Endodermal cell (in vitro differentiated cells): ENCODE data around the gene ZFYVE9. TPM values are rescaled to one million over a fixed set of nuclear protein-coding genes. Genes with fewer than 3 reads are reported as not detected.

Experiments used
- DNase-seq: peaks from one replicate; pipeline ENCODE4 v3.0.0-alpha.2; 2017
- H3K27ac ChIP-seq: 2 replicates; pipeline ENCODE4 v1.5.1; 2013; ENCODE audit warnings: mild to moderate bottlenecking, low read depth, low read length, moderate library complexity
- H3K27me3 ChIP-seq: 2 replicates; pipeline ENCODE4 v1.6.1; 2013; ENCODE audit warnings: mild to moderate bottlenecking, low read length, moderate library complexity; ENCODE audit not compliant: insufficient read depth, control insufficient read depth, poor library complexity, severe bottlenecking
- H3K36me3 ChIP-seq: 2 replicates; pipeline ENCODE4 v1.7.0; 2013; ENCODE audit warnings: mild to moderate bottlenecking, low read length, moderate library complexity; ENCODE audit not compliant: control insufficient read depth, insufficient read depth
- H3K4me1 ChIP-seq: one replicate; pipeline ENCODE4 v1.7.0; 2013; ENCODE audit warnings: low read length; ENCODE audit not compliant: control insufficient read depth, insufficient read depth
- H3K4me3 ChIP-seq: 2 replicates; pipeline ENCODE4 v1.5.1; 2013; ENCODE audit warnings: mild to moderate bottlenecking, low read length, moderate library complexity
- H3K9ac ChIP-seq: 2 replicates; pipeline ENCODE4 v1.6.1; 2013; ENCODE audit warnings: mild to moderate bottlenecking, low read length, moderate library complexity; ENCODE audit not compliant: poor library complexity, severe bottlenecking; ENCODE audit errors: extremely low read depth
- H3K9me3 ChIP-seq: 2 replicates; pipeline ENCODE4 v1.6.1; 2013; ENCODE audit warnings: mild to moderate bottlenecking, low read length, moderate library complexity; ENCODE audit not compliant: control insufficient read depth
- H3K27ac Mint-ChIP-seq: 2 replicates; pipeline ENCODE4 v1.8.0; 2020; ENCODE audit warnings: mixed read lengths
- H3K27me3 Mint-ChIP-seq: 2 replicates; pipeline ENCODE4 v1.8.0; 2021; ENCODE audit warnings: mild to moderate bottlenecking, mixed read lengths; ENCODE audit not compliant: insufficient read depth
- H3K36me3 Mint-ChIP-seq: 2 replicates; pipeline ENCODE4 v1.8.0; 2020; ENCODE audit warnings: low read depth, mixed read lengths
- H3K4me1 Mint-ChIP-seq: 2 replicates; pipeline ENCODE4 v1.8.0; 2020; ENCODE audit warnings: mixed read lengths
- H3K4me3 Mint-ChIP-seq: 2 replicates; pipeline ENCODE4 v1.8.0; 2020; ENCODE audit warnings: mild to moderate bottlenecking, moderate library complexity, mixed read lengths
- H3K9me3 Mint-ChIP-seq: 2 replicates; pipeline ENCODE4 v1.8.0; 2020; ENCODE audit warnings: mild to moderate bottlenecking, mixed read lengths
- CTCF ChIP-seq: fragments of 200-600 bp; sonication (generic); conservative IDR thresholded peaks from 2 replicates; pipeline ENCODE4 v1.5.0; 2021; ENCODE audit warnings: antibody characterized with exemption, mild to moderate bottlenecking
- WGBS, 2 experiments: methylation state at CpG; one replicate each; pipeline versions ENCODE4 v1.1.5 to v1.1.7; 2013; ENCODE audit warnings: missing lambda C conversion rate in 2 of 2, mixed read lengths in 1 of 2; ENCODE audit not compliant: insufficient coverage in 1 of 2, insufficient read length in 1 of 2; 5-methylcytosine and 5-hydroxymethylcytosine counted together
- total RNA-seq, 2 donors: library from RNA; stranded (reverse); fragmentation: NEBNext Ultra II Directional in 1 of 2; extraction: Animal tissue kit (Norgen Biotek cat#: 25700) in 1 of 2; gene quantifications; 2 replicates in 1 of 2; 3 replicates in 1 of 2; pipeline ENCODE4 v1.2.1, GENCODE V29; 2021

ZFYVE9 gene
- total RNA-seq, 2 donors from 2014 or later, result 34.3 to 40.5 TPM

- peaks cover 4% of the 10 kb centered on the region for H3K4me1 ChIP-seq
- H3K4me3 ChIP-seq, result no peak overlapping the region
- H3K9ac ChIP-seq, result no peak overlapping the region
- H3K27ac ChIP-seq, result no peak overlapping the region
- Mint-ChIP-seq H3K27ac (peak overlapping the region; percentile 40), H3K27me3 (no peaks in the 10 kb centered on the region), H3K4me1 (peaks cover 7% of the 10 kb centered on the region), H3K4me3 (no peak overlapping the region), H3K9me3 (no peaks in the 10 kb centered on the region), H3K36me3 (peaks cover 61% of the 10 kb centered on the region)
- no peak for DNase-seq
- no peak for TF ChIP-seq CTCF
- no peaks in the 10 kb centered on the region for H3K27me3 ChIP-seq
- H3K9me3 ChIP-seq, result no peaks in the 10 kb centered on the region
- H3K36me3 ChIP-seq, result peaks cover 60% of the 10 kb centered on the region
- 93 to 96% methylated on average over 7 of the region's 7 CpGs for WGBS, 2 experiments
These were observed 210.8 kb downstream of the ZFYVE9 start for GRCh38 chr1:52352690-52353089.

- peaks cover 88% of the 10 kb centered on the region for H3K36me3 ChIP-seq
- H3K27ac ChIP-seq, result no peak overlapping the region
- no peak overlapping the region for H3K9ac ChIP-seq
- DNase-seq, result no peak
- WGBS, 2 experiments, result 94 to 97% methylated on average over 7 to 8 of the region's 8 CpGs
- TF ChIP-seq CTCF, result no peak
- no peaks in the 10 kb centered on the region for H3K27me3 Mint-ChIP-seq
- no peak overlapping the region for H3K4me3 Mint-ChIP-seq
- no peaks in the 10 kb centered on the region for H3K9me3 ChIP-seq
- peaks cover 7% of the 10 kb centered on the region for H3K4me1 Mint-ChIP-seq
- no peak overlapping the region for H3K27ac Mint-ChIP-seq
- no peaks in the 10 kb centered on the region for H3K9me3 Mint-ChIP-seq
- H3K4me3 ChIP-seq, result no peak overlapping the region
- H3K36me3 Mint-ChIP-seq, result peaks cover 83% of the 10 kb centered on the region
- peaks cover 4% of the 10 kb centered on the region for H3K4me1 ChIP-seq
- H3K27me3 ChIP-seq, result no peaks in the 10 kb centered on the region
These were observed 213.5 kb downstream of the ZFYVE9 start for GRCh38 chr1:52355436-52355835.

GRCh38 chr1:52355847-52356505 is 214.1 kb downstream of the ZFYVE9 start:
- Histone ChIP-seq H3K4me3 (no peak overlapping the region), H3K36me3 (peaks cover 93% of the 10 kb centered on the region), H3K27ac (no peak overlapping the region), H3K9ac (no peak overlapping the region), H3K4me1 (peaks cover 4% of the 10 kb centered on the region), H3K9me3 (no peaks in the 10 kb centered on the region), H3K27me3 (no peaks in the 10 kb centered on the region)
- no peak for TF ChIP-seq CTCF
- peaks cover 4% of the 10 kb centered on the region for H3K4me1 Mint-ChIP-seq
- H3K9me3 Mint-ChIP-seq, result no peaks in the 10 kb centered on the region
- 95 to 100% methylated on average over 4 to 11 of the region's 11 CpGs for WGBS, 2 experiments
- no peak overlapping the region for H3K27ac Mint-ChIP-seq
- H3K36me3 Mint-ChIP-seq, result peaks cover 86% of the 10 kb centered on the region
- DNase-seq, result no peak
- H3K27me3 Mint-ChIP-seq, result no peaks in the 10 kb centered on the region
- H3K4me3 Mint-ChIP-seq, result no peak overlapping the region
